OCI-LY7 (cell line): ENCODE measurements around the gene BPIFB1. TPM values are rescaled to one million over a fixed set of nuclear protein-coding genes. Genes with fewer than 3 reads are reported as not detected.

Experiments used
- BruUV-seq: library from RNA; stranded (reverse); fragments of 400-500 nt; replicated peaks from 2 replicates; lab custom pipeline; 2021; lab: Mats Ljungman, UMichigan
- CTCF ChIA-PET: fragments of 300-600 bp; sonication (Branson Sonifier 250); formaldehyde crosslinking; loops from one replicate; lab custom pipeline; 2022; ENCODE audit warnings: antibody characterized with exemption; ENCODE audit not compliant: unreplicated experiment; lab: Charles Lee
- POLR2A ChIA-PET: fragments of 300-600 bp; sonication (Branson Sonifier 250); formaldehyde crosslinking; loops from one replicate; lab custom pipeline; 2022; ENCODE audit warnings: antibody characterized with exemption; lab: Charles Lee
- DNase-seq: peaks from one replicate; pipeline ENCODE4 v3.0.0-alpha.2; 2015; ENCODE audit warnings: low spot score
- H2AFZ ChIP-seq: fragments of 200-600 bp; sonication (generic), shearing (Covaris generic); 2 replicates; pipeline ENCODE4 v1.6.1; 2014; ENCODE audit warnings: mild to moderate bottlenecking, antibody characterized with exemption, low read length, moderate library complexity
- H3K27ac ChIP-seq: fragments of 200-600 bp; sonication (generic); 2 replicates; pipeline ENCODE4 v1.5.1; 2014; ENCODE audit warnings: mixed run types, low read depth, mild to moderate bottlenecking, moderate library complexity, low read length, inconsistent platforms; ENCODE audit not compliant: poor library complexity, severe bottlenecking
- H3K36me3 ChIP-seq: fragments of 200-600 bp; sonication (generic); 2 replicates; pipeline ENCODE4 v1.6.1; 2014; ENCODE audit warnings: mild to moderate bottlenecking, antibody characterized with exemption, low read length, moderate library complexity, mixed read lengths; ENCODE audit not compliant: insufficient read depth
- H3K4me1 ChIP-seq: fragments of 200-600 bp; sonication (generic); 2 replicates; pipeline ENCODE4 v1.5.1; 2014; ENCODE audit warnings: mild to moderate bottlenecking, low read length; ENCODE audit not compliant: insufficient read depth, poor library complexity, severe bottlenecking
- H3K4me2 ChIP-seq: fragments of 200-600 bp; sonication (generic); 2 replicates; pipeline ENCODE4 v1.6.1; 2014; ENCODE audit warnings: mild to moderate bottlenecking, low read length
- H3K4me3 ChIP-seq: fragments of 200-600 bp; sonication (generic); 2 replicates; pipeline ENCODE4 v1.5.1; 2014; ENCODE audit warnings: mild to moderate bottlenecking, low read depth, low read length; ENCODE audit not compliant: poor library complexity, severe bottlenecking
- H3K79me2 ChIP-seq: fragments of 200-600 bp; sonication (generic); 2 replicates; pipeline ENCODE4 v1.6.1; 2016; ENCODE audit warnings: low read depth, mild to moderate bottlenecking, low read length, moderate library complexity, mixed read lengths; ENCODE audit not compliant: insufficient read depth
- H3K9me2 ChIP-seq: fragments of 200-600 bp; sonication (generic); 2 replicates; pipeline ENCODE4 v1.6.1; 2016; ENCODE audit warnings: mild to moderate bottlenecking, low read length, mixed read lengths; ENCODE audit not compliant: insufficient read depth
- H3K9me3 ChIP-seq: fragments of 200-600 bp; sonication (generic); 2 replicates; pipeline ENCODE4 v1.6.1; 2014; ENCODE audit warnings: mild to moderate bottlenecking, mixed run types, low read length, mixed read lengths
- H4K20me1 ChIP-seq: fragments of 200-600 bp; sonication (generic); 2 replicates; pipeline ENCODE4 v1.6.1; 2014; ENCODE audit warnings: mild to moderate bottlenecking, antibody characterized with exemption, low read length, moderate library complexity, mixed read lengths; ENCODE audit not compliant: insufficient read depth
- EZH2phosphoT487 ChIP-seq: fragments of 200-600 bp; sonication (generic); IDR thresholded peaks from 2 replicates; pipeline ENCODE4 v1.6.1; 2018; ENCODE audit warnings: low read depth, borderline replicate concordance, mild to moderate bottlenecking, mixed run types, antibody characterized with exemption, low read length, moderate library complexity, mixed read lengths
- intact Hi-C: fragments of 100-400 bp; cut with micrococcal nuclease; formaldehyde crosslinking; loops from one replicate; pipeline ENCODE4 v1.10.0; 2022; ENCODE audit not compliant: unreplicated experiment
- total RNA-seq, 2 experiments: library from RNA; depleted of rRNA in 1 of 2; stranded (reverse); fragments of >200 nt in 1 of 2; shearing (Covaris generic) in 1 of 2; gene quantifications; 2 replicates each; pipeline ENCODE4 v1.2.3, GENCODE V29; 2014 to 2022
- TF ChIP-seq, protein P1 (sequence below): fragments of 200-600 bp; sonication (generic); conservative IDR thresholded peaks from 2 replicates; pipeline ENCODE4 v1.5.1; 2014; ENCODE audit warnings: mild to moderate bottlenecking, antibody characterized with exemption, low read length, moderate library complexity, mixed read lengths

BPIFB1 gene
- total RNA-seq, 2 experiments from 2014 or later, result not detected

DNA sequence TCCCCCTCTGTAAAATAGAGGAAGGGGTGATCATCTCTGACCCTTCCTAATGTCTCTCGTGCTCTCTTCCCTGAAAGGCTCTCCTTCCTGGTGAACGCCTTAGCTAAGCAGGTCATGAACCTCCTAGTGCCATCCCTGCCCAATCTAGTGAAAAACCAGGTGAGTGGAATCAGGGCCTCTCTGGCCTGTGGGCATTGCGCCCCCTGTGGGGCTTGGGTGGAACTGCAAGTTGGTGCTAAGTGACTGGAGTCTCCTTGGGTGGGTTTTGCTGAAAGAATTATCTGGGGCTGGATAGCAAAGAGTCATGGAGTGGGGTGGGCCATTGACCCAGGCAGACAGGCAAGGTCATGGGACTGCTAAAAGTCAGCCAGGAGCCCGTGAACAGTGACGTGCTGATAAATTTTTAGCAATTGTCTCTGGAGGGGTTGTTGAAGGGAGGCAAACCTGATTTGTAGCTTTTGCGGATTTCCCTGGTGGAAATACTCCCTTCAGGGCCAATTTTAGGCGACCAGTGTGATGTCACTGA is 8.9 kb downstream of the BPIFB1 start:
- Histone ChIP-seq H3K27ac (no peak overlapping the region), H3K9me2 (no peaks in the 10 kb centered on the region), H3K4me1 (no peaks in the 10 kb centered on the region), H3K36me3 (no peaks in the 10 kb centered on the region), H4K20me1 (no peaks in the 10 kb centered on the region), H3K79me2 (no peaks in the 10 kb centered on the region), H2AFZ (no peak overlapping the region), H3K9me3 (no peaks in the 10 kb centered on the region), H3K4me2 (no peak overlapping the region), H3K4me3 (no peak overlapping the region)
- TF ChIP-seq EZH2phosphoT487, result no peak
- TF ChIP-seq, protein P1, sequence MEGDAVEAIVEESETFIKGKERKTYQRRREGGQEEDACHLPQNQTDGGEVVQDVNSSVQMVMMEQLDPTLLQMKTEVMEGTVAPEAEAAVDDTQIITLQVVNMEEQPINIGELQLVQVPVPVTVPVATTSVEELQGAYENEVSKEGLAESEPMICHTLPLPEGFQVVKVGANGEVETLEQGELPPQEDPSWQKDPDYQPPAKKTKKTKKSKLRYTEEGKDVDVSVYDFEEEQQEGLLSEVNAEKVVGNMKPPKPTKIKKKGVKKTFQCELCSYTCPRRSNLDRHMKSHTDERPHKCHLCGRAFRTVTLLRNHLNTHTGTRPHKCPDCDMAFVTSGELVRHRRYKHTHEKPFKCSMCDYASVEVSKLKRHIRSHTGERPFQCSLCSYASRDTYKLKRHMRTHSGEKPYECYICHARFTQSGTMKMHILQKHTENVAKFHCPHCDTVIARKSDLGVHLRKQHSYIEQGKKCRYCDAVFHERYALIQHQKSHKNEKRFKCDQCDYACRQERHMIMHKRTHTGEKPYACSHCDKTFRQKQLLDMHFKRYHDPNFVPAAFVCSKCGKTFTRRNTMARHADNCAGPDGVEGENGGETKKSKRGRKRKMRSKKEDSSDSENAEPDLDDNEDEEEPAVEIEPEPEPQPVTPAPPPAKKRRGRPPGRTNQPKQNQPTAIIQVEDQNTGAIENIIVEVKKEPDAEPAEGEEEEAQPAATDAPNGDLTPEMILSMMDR, result peak; percentile 99
- no TSS peak for BruUV-seq
- intact Hi-C loops, result loop anchor here (5.0 kb wide), 1 partner anchor 390 kb away; no protein-coding TSS in a partner anchor
- DNase-seq, result peak; percentile 61
- ChIA-PET CTCF (no interaction called here), POLR2A (no interaction called here)

DNA sequence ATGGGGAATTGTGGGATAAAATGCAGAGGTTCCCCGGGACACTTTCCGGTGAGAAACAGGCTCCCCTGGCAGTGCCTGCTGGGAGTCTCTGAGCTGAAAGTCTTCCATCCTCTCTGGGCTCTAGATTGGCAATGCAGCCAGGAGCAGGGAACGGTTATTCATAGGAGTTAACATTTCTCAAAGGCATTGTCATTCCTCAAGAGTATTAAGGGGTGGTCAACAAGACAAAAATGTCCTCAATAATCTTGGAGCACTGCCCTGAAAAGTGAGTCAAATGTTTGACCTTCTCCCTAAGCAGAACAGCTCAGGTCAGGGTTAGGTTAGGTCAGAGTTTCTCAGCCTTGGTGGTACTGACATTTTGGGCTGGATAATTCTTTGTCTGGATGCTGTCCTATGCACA is 13.2 kb downstream of the BPIFB1 start:
- Histone ChIP-seq H3K27ac (no peak overlapping the region), H3K9me2 (no peaks in the 10 kb centered on the region), H3K9me3 (no peaks in the 10 kb centered on the region), H3K4me2 (no peak overlapping the region), H3K79me2 (no peaks in the 10 kb centered on the region), H3K4me3 (no peak overlapping the region), H3K4me1 (no peaks in the 10 kb centered on the region), H3K36me3 (no peaks in the 10 kb centered on the region), H2AFZ (no peak overlapping the region), H4K20me1 (no peaks in the 10 kb centered on the region)
- DNase-seq, result no peak
- intact Hi-C loops, result no loop called here
- no TSS peak for BruUV-seq
- POLR2A ChIA-PET, result no interaction called here
- TF ChIP-seq, protein P1, result no peak
- no peak for TF ChIP-seq EZH2phosphoT487
- CTCF ChIA-PET, result no interaction called here

DNA sequence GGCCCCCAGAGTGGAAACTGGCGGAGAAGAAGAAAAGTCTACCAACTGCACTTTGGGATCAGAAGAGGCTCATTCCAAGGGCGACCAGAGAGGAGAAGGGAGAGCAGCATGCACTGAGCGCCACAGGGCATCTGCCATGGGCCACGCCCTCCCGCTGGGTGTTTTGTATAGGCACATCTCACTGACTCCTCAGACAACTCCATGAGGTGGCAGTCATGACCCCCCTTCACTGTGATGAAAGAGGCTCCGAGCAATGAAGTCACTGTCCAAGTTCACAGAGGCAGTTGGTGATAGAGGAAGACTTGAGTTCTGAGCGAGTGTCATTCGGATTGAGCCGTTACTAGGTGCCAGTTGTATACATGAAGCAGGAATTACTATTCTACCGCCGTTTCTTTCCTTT is 15.4 kb downstream of the BPIFB1 start:
- CTCF ChIA-PET, result no interaction called here
- no peaks in the 10 kb centered on the region for H3K36me3 ChIP-seq
- no peaks in the 10 kb centered on the region for H3K4me1 ChIP-seq
- no peaks in the 10 kb centered on the region for H3K79me2 ChIP-seq
- intact Hi-C loops, result no loop called here
- H3K4me3 ChIP-seq, result no peak overlapping the region
- POLR2A ChIA-PET, result no interaction called here
- no peak overlapping the region for H3K4me2 ChIP-seq
- TF ChIP-seq, protein P1, result no peak
- TF ChIP-seq EZH2phosphoT487, result no peak
- no peaks in the 10 kb centered on the region for H3K9me3 ChIP-seq
- H2AFZ ChIP-seq, result no peak overlapping the region
- H4K20me1 ChIP-seq, result no peaks in the 10 kb centered on the region
- DNase-seq, result no peak
- BruUV-seq, result no TSS peak
- no peak overlapping the region for H3K27ac ChIP-seq
- no peaks in the 10 kb centered on the region for H3K9me2 ChIP-seq
